Measurements from ENCODE around the gene BCS1L.
"Not testable (repeated sequence)": the region's sequence is repeated elsewhere in the genome, so short reads cannot be mapped to it uniquely, and the experiment has no call there.

BCS1L gene

GRCh38 chr2:218679119-218679518, 19.6 kb downstream of the BCS1L start:
- no peaks in the 10 kb centered on the region for H3K4me1 ChIP-seq (ENCODE audit: insufficient read depth, low read length)
- no peaks in the 10 kb centered on the region for H3K9me3 ChIP-seq (ENCODE audit: control insufficient read depth, insufficient read depth, low read length)
- no peaks in the 10 kb centered on the region for H3K36me3 ChIP-seq (ENCODE audit: insufficient read depth, low read length)
- no peak overlapping the region for H3K9ac ChIP-seq (ENCODE audit: low read depth, low read length)

- Histone ChIP-seq H3K9ac (ENCODE audit: low read depth, low read length) (no peak overlapping the region), H3K9me3 (ENCODE audit: control insufficient read depth, insufficient read depth, low read length) (no peaks in the 10 kb centered on the region), H3K4me1 (ENCODE audit: insufficient read depth, low read length) (no peaks in the 10 kb centered on the region), H3K36me3 (ENCODE audit: insufficient read depth, low read length) (0 out of 2 replicates have a peak, but pooled peaks cover 1% of the 10 kb centered on the region)
Measured at GRCh38 chr2:218680061-218680460, 20.6 kb downstream of the BCS1L start.

GRCh38 chr2:218687400-218688060, 28.0 kb downstream of the BCS1L start:
- H3K4me1 ChIP-seq (ENCODE audit: insufficient read depth, low read length); H3K9ac ChIP-seq (ENCODE audit: low read depth, low read length); H3K9me3 ChIP-seq (ENCODE audit: control insufficient read depth, insufficient read depth, low read length); H3K36me3 ChIP-seq (ENCODE audit: insufficient read depth, low read length): not testable (repeated sequence)

- H3K36me3 ChIP-seq (ENCODE audit: insufficient read depth, low read length) = peaks cover 12% of the 10 kb centered on the region; the same call in 1 of the 2 replicates
Measured at GRCh38 chr2:218691234-218691633, 31.8 kb downstream of the BCS1L start.

GRCh38 chr2:218694405-218695145, 35.1 kb downstream of the BCS1L start:
- Histone ChIP-seq H3K9me3 (ENCODE audit: control insufficient read depth, insufficient read depth, low read length) (no peaks in the 10 kb centered on the region), H3K36me3 (ENCODE audit: insufficient read depth, low read length) (peaks cover 12% of the 10 kb centered on the region; the same call in 1 of the 2 replicates), H3K4me1 (ENCODE audit: insufficient read depth, low read length) (no peaks in the 10 kb centered on the region; the same call in 1 of the 2 replicates), H3K9ac (ENCODE audit: low read depth, low read length) (no peak overlapping the region)

More at GRCh38 chr2:218691234-218691633, 31.8 kb downstream of the BCS1L start:
- Histone ChIP-seq H3K9ac (ENCODE audit: low read depth, low read length) (no peak overlapping the region), H3K9me3 (ENCODE audit: control insufficient read depth, insufficient read depth, low read length) (no peaks in the 10 kb centered on the region), H3K4me1 (ENCODE audit: insufficient read depth, low read length) (no peaks in the 10 kb centered on the region; the same call in 1 of the 2 replicates)

- Histone ChIP-seq H3K9me3 (ENCODE audit: control insufficient read depth, insufficient read depth, low read length) (no peaks in the 10 kb centered on the region), H3K9ac (ENCODE audit: low read depth, low read length) (no peak overlapping the region), H3K4me1 (ENCODE audit: insufficient read depth, low read length) (no peaks in the 10 kb centered on the region; the same call in 1 of the 2 replicates), H3K36me3 (ENCODE audit: insufficient read depth, low read length) (peaks cover 6% of the 10 kb centered on the region; the same call in 1 of the 2 replicates)
Measured at GRCh38 chr2:218698885-218699284, 39.4 kb downstream of the BCS1L start.

- Histone ChIP-seq H3K4me1 (ENCODE audit: insufficient read depth, low read length) (no peaks in the 10 kb centered on the region), H3K9me3 (ENCODE audit: control insufficient read depth, insufficient read depth, low read length) (no peaks in the 10 kb centered on the region), H3K36me3 (ENCODE audit: insufficient read depth, low read length) (no peaks in the 10 kb centered on the region), H3K9ac (ENCODE audit: low read depth, low read length) (no peak overlapping the region)
Measured at GRCh38 chr2:218701806-218702205, 42.3 kb downstream of the BCS1L start.

- no peaks in the 10 kb centered on the region for H3K4me1 ChIP-seq (ENCODE audit: insufficient read depth, low read length)
- no peaks in the 10 kb centered on the region for H3K9me3 ChIP-seq (ENCODE audit: control insufficient read depth, insufficient read depth, low read length)
- no peaks in the 10 kb centered on the region for H3K36me3 ChIP-seq (ENCODE audit: insufficient read depth, low read length)
- H3K9ac ChIP-seq (ENCODE audit: low read depth, low read length) = no peak overlapping the region
Measured at GRCh38 chr2:218703341-218703740, 43.9 kb downstream of the BCS1L start.

GRCh38 chr2:218708086-218708485, 48.6 kb downstream of the BCS1L start:
- peaks cover 4% of the 10 kb centered on the region; the same call in 1 of the 2 replicates for H3K4me1 ChIP-seq (ENCODE audit: insufficient read depth, low read length)
- H3K9me3 ChIP-seq (ENCODE audit: control insufficient read depth, insufficient read depth, low read length) = no peaks in the 10 kb centered on the region
- no peaks in the 10 kb centered on the region for H3K36me3 ChIP-seq (ENCODE audit: insufficient read depth, low read length)
- H3K9ac ChIP-seq (ENCODE audit: low read depth, low read length) = no peak overlapping the region

GRCh38 chr2:218709908-218710307, 50.4 kb downstream of the BCS1L start:
- H3K9me3 ChIP-seq (ENCODE audit: control insufficient read depth, insufficient read depth, low read length) = no peaks in the 10 kb centered on the region
- no peaks in the 10 kb centered on the region for H3K36me3 ChIP-seq (ENCODE audit: insufficient read depth, low read length)
- H3K4me1 ChIP-seq (ENCODE audit: insufficient read depth, low read length) = peaks cover 4% of the 10 kb centered on the region; the same call in 1 of the 2 replicates
- peak overlapping the region; percentile 71; the same call in 1 of the 2 replicates for H3K9ac ChIP-seq (ENCODE audit: low read depth, low read length)

- Histone ChIP-seq H3K4me1 (ENCODE audit: insufficient read depth, low read length) (peaks cover 4% of the 10 kb centered on the region; the same call in 1 of the 2 replicates), H3K9me3 (ENCODE audit: control insufficient read depth, insufficient read depth, low read length) (no peaks in the 10 kb centered on the region), H3K9ac (ENCODE audit: low read depth, low read length) (peak overlapping the region; percentile 71; the same call in 1 of the 2 replicates), H3K36me3 (ENCODE audit: insufficient read depth, low read length) (peaks cover 2% of the 10 kb centered on the region; the same call in 1 of the 2 replicates)
Measured at GRCh38 chr2:218710334-218710686, 50.8 kb downstream of the BCS1L start.

- H3K9ac ChIP-seq (ENCODE audit: low read depth, low read length) = peak within 1 kb of the TSS; percentile 71
- H3K36me3 ChIP-seq (ENCODE audit: insufficient read depth, low read length) = peaks cover 4% of the 10 kb centered on the region; the same call in 1 of the 2 replicates
- H3K9me3 ChIP-seq (ENCODE audit: control insufficient read depth, insufficient read depth, low read length) = no peaks in the 10 kb centered on the region
- peaks cover 4% of the 10 kb centered on the region; the same call in 1 of the 2 replicates for H3K4me1 ChIP-seq (ENCODE audit: insufficient read depth, low read length)
Measured at GRCh38 chr2:218710687-218711549, 51.4 kb downstream of the BCS1L start, which contains the start of gene TTLL4. Gene TTLL4 (plus strand): TSS chr2:218710835. CDS start chr2:218737677, 26,842 bp downstream.

- Histone ChIP-seq H3K9ac (ENCODE audit: low read depth, low read length) (peak overlapping the region; percentile 71), H3K9me3 (ENCODE audit: control insufficient read depth, insufficient read depth, low read length) (no peaks in the 10 kb centered on the region), H3K36me3 (ENCODE audit: insufficient read depth, low read length) (peaks cover 6% of the 10 kb centered on the region; the same call in 1 of the 2 replicates), H3K4me1 (ENCODE audit: insufficient read depth, low read length) (peaks cover 4% of the 10 kb centered on the region; the same call in 1 of the 2 replicates)
Measured at GRCh38 chr2:218711550-218711929, 52.1 kb downstream of the BCS1L start.
